ENCODE data around the gene AIFM1. TPM values are rescaled to one million over a fixed set of nuclear protein-coding genes. Genes with fewer than 3 reads are reported as not detected.

Gene AIFM1
- total RNA-seq, 2 donors from 2014 or later: 14.8 to 22.4 TPM

GRCh38 chrX:130139474-130140201 is 26.0 kb downstream of the AIFM1 start:
- no peak for TF ChIP-seq CTCF (IDR thresholded peaks at IDR 0.05)
- no peak for TF ChIP-seq POLR2A (IDR thresholded peaks at IDR 0.05)
- ATAC-seq: no peak
- intact Hi-C loops (cut with DNase I): no loop called here
- H3K4me3 ChIP-seq: no peak overlapping the region
- H3K27ac ChIP-seq: no peak overlapping the region
- peaks cover 0 to 3% of the 10 kb centered on the region in 2 donors for H3K36me3 ChIP-seq (replicated peaks in 1 of 2; ENCODE audit: insufficient read depth in 1 of 2, low read depth in 2 of 2)
- no peak for DNase-seq
- no peaks in the 10 kb centered on the region for H3K4me1 ChIP-seq
- whole genome bisulfite sequencing, 2 donors: 17 to 53% methylated on average over 2 to 3 of the region's 3 CpGs
- no peaks in the 10 kb centered on the region for H3K9me3 ChIP-seq
- no peaks in the 10 kb centered on the region for H3K27me3 ChIP-seq

GRCh38 chrX:130136961-130137360 is 28.7 kb downstream of the AIFM1 start:
- no peak overlapping the region for H3K27ac ChIP-seq
- ATAC-seq (no peak), DNase-seq (no peak)
- H3K4me1 ChIP-seq: no peaks in the 10 kb centered on the region
- H3K4me3 ChIP-seq: no peak overlapping the region
- TF ChIP-seq CTCF (IDR thresholded peaks at IDR 0.05) (no peak), POLR2A (IDR thresholded peaks at IDR 0.05) (no peak)
- WGBS, 2 donors: 91 to 95% methylated on average over 5 to 8 of the region's 8 CpGs
- H3K36me3 ChIP-seq (replicated peaks in 1 of 2; ENCODE audit: insufficient read depth in 1 of 2, low read depth in 2 of 2): peaks cover 0 to 3% of the 10 kb centered on the region in 2 donors
- intact Hi-C loops (cut with DNase I): no loop called here
- no peaks in the 10 kb centered on the region for H3K9me3 ChIP-seq
- H3K27me3 ChIP-seq: no peaks in the 10 kb centered on the region

GRCh38 chrX:130136496-130136895 is 29.1 kb downstream of the AIFM1 start:
- TF ChIP-seq CTCF (IDR thresholded peaks at IDR 0.05): no peak
- H3K9me3 ChIP-seq: no peaks in the 10 kb centered on the region
- intact Hi-C loops (cut with DNase I): no loop called here
- peaks cover 0 to 3% of the 10 kb centered on the region in 2 donors for H3K36me3 ChIP-seq (replicated peaks in 1 of 2; ENCODE audit: insufficient read depth in 1 of 2, low read depth in 2 of 2)
- no peaks in the 10 kb centered on the region for H3K27me3 ChIP-seq
- H3K4me3 ChIP-seq: no peak overlapping the region
- no peak overlapping the region for H3K27ac ChIP-seq
- no peaks in the 10 kb centered on the region for H3K4me1 ChIP-seq
- DNase-seq (no peak), ATAC-seq (no peak)
- 52 to 56% methylated on average over 5 of the region's 5 CpGs for WGBS, 2 donors

GRCh38 chrX:130130990-130131389 is 34.7 kb downstream of the AIFM1 start:
- WGBS, 2 donors: 89 to 95% methylated on average over 5 of the region's 5 CpGs

More at GRCh38 chrX:130130990-130131389, 34.7 kb downstream of the AIFM1 start:
- no peak overlapping the region for H3K4me3 ChIP-seq
- no peaks in the 10 kb centered on the region for H3K9me3 ChIP-seq
- ATAC-seq (no peak), DNase-seq (no peak)
- no peaks in the 10 kb centered on the region for H3K27me3 ChIP-seq
- H3K36me3 ChIP-seq (replicated peaks in 1 of 2; ENCODE audit: insufficient read depth in 1 of 2, low read depth in 2 of 2): no peaks in the 10 kb centered on the region
- TF ChIP-seq CTCF (IDR thresholded peaks at IDR 0.05): no peak
- no peak for TF ChIP-seq POLR2A (IDR thresholded peaks at IDR 0.05)
- intact Hi-C loops (cut with DNase I): no loop called here
- peaks cover 2% of the 10 kb centered on the region for H3K4me1 ChIP-seq
- H3K27ac ChIP-seq: no peak overlapping the region

Measured in body of pancreas (tissue), 4 donors.